ENCODE data around the gene RIN1. TPM values are rescaled to one million over a fixed set of nuclear protein-coding genes. Genes with fewer than 3 reads are reported as not detected.

Gene RIN1
- polyA plus RNA-seq, 4 donors: 5.8 to 9.6 (median 7.2) TPM

- Histone ChIP-seq H3K27me3 (ENCODE audit: control insufficient read depth in 3 of 3, insufficient read depth in 3 of 3, low read length in 3 of 3) (no peaks in the 10 kb centered on the region), H3K9me3 (ENCODE audit: control insufficient read depth in 2 of 2, insufficient read depth in 1 of 2, low read depth in 1 of 2, low read length in 1 of 2) (no peaks in the 10 kb centered on the region), H3K36me3 (ENCODE audit: control insufficient read depth in 3 of 3, insufficient read depth in 2 of 3, low read depth in 1 of 3, low read length in 3 of 3) (peaks cover 0 to 41% (median 0%) of the 10 kb centered on the region in 3 donors), H3K27ac (ENCODE audit: low read depth in 1 of 3, low read length in 2 of 3) (no peak overlapping the region), H3K4me3 (ENCODE audit: low read depth in 1 of 3, low read length in 3 of 3) (no peak overlapping the region), H3K4me1 (ENCODE audit: control insufficient read depth in 3 of 3, insufficient read depth in 2 of 3, low read depth in 1 of 3, low read length in 2 of 3) (peaks cover 0 to 22% (median 0%) of the 10 kb centered on the region in 3 donors)
- WGBS, 3 donors: 79 to 87% (median 86%) methylated on average over 17 to 18 of the region's 18 CpGs
- DNase-seq (no peak), FAIRE-seq (no peak)
These were observed 3.6 kb downstream of the RIN1 start for GRCh38 chr11:66332371-66333219.

GRCh38 chr11:66331542-66332370 is 4.5 kb downstream of the RIN1 start:
- no peaks in the 10 kb centered on the region for H3K9me3 ChIP-seq (ENCODE audit: control insufficient read depth in 2 of 2, insufficient read depth in 1 of 2, low read depth in 1 of 2, low read length in 1 of 2)
- no peak for DNase-seq
- no peak overlapping the region for H3K27ac ChIP-seq (ENCODE audit: low read depth in 1 of 3, low read length in 2 of 3)
- 91 to 92% (median 92%) methylated on average over 12 of the region's 12 CpGs for WGBS, 3 donors
- FAIRE-seq: no peak
- H3K27me3 ChIP-seq (ENCODE audit: control insufficient read depth in 3 of 3, insufficient read depth in 3 of 3, low read length in 3 of 3): no peaks in the 10 kb centered on the region
- peaks cover 0 to 33% (median 0%) of the 10 kb centered on the region in 3 donors for H3K36me3 ChIP-seq (ENCODE audit: control insufficient read depth in 3 of 3, insufficient read depth in 2 of 3, low read depth in 1 of 3, low read length in 3 of 3)
- peaks cover 0 to 26% (median 0%) of the 10 kb centered on the region in 3 donors for H3K4me1 ChIP-seq (ENCODE audit: control insufficient read depth in 3 of 3, insufficient read depth in 2 of 3, low read depth in 1 of 3, low read length in 2 of 3)
- no peak overlapping the region for H3K4me3 ChIP-seq (ENCODE audit: low read depth in 1 of 3, low read length in 3 of 3)

- H3K27ac ChIP-seq (ENCODE audit: low read depth in 1 of 3, low read length in 2 of 3): no peak overlapping the region
- peaks cover 0 to 32% (median 0%) of the 10 kb centered on the region in 3 donors for H3K36me3 ChIP-seq (ENCODE audit: control insufficient read depth in 3 of 3, insufficient read depth in 2 of 3, low read depth in 1 of 3, low read length in 3 of 3)
- no peaks in the 10 kb centered on the region for H3K9me3 ChIP-seq (ENCODE audit: control insufficient read depth in 2 of 2, insufficient read depth in 1 of 2, low read depth in 1 of 2, low read length in 1 of 2)
- FAIRE-seq (no peak), DNase-seq (no peak)
- no peaks in the 10 kb centered on the region for H3K27me3 ChIP-seq (ENCODE audit: control insufficient read depth in 3 of 3, insufficient read depth in 3 of 3, low read length in 3 of 3)
- no peak overlapping the region for H3K4me3 ChIP-seq (ENCODE audit: low read depth in 1 of 3, low read length in 3 of 3)
- H3K4me1 ChIP-seq (ENCODE audit: control insufficient read depth in 3 of 3, insufficient read depth in 2 of 3, low read depth in 1 of 3, low read length in 2 of 3): peaks cover 0 to 22% (median 0%) of the 10 kb centered on the region in 3 donors
- 66 to 77% (median 74%) methylated on average over 10 of the region's 10 CpGs for WGBS, 3 donors
These were observed 5.3 kb downstream of the RIN1 start for GRCh38 chr11:66330931-66331330.

GRCh38 chr11:66329165-66329673 is 7.0 kb downstream of the RIN1 start:
- no peak for FAIRE-seq
- WGBS, 3 donors: 75 to 85% (median 85%) methylated on average over 3 of the region's 3 CpGs
- no peak overlapping the region for H3K27ac ChIP-seq (ENCODE audit: low read depth in 1 of 3, low read length in 2 of 3)

GRCh38 chr11:66328302-66329144 is 7.7 kb downstream of the RIN1 start:
- H3K27ac ChIP-seq (ENCODE audit: low read depth in 1 of 3, low read length in 2 of 3): peak overlapping the region in 1 of 3 donors; percentile 18
- 10 to 14% (median 12%) methylated on average over 18 to 19 of the region's 19 CpGs for WGBS, 3 donors

More at GRCh38 chr11:66329165-66329673, 7.0 kb downstream of the RIN1 start:
- H3K27me3 ChIP-seq (ENCODE audit: control insufficient read depth in 3 of 3, insufficient read depth in 3 of 3, low read length in 3 of 3): no peaks in the 10 kb centered on the region
- H3K9me3 ChIP-seq (ENCODE audit: control insufficient read depth in 2 of 2, insufficient read depth in 1 of 2, low read depth in 1 of 2, low read length in 1 of 2): no peaks in the 10 kb centered on the region
- DNase-seq: no peak
- peaks cover 0 to 15% (median 0%) of the 10 kb centered on the region in 3 donors for H3K4me1 ChIP-seq (ENCODE audit: control insufficient read depth in 3 of 3, insufficient read depth in 2 of 3, low read depth in 1 of 3, low read length in 2 of 3)
- no peak overlapping the region for H3K4me3 ChIP-seq (ENCODE audit: low read depth in 1 of 3, low read length in 3 of 3)
- peaks cover 0 to 27% (median 0%) of the 10 kb centered on the region in 3 donors for H3K36me3 ChIP-seq (ENCODE audit: control insufficient read depth in 3 of 3, insufficient read depth in 2 of 3, low read depth in 1 of 3, low read length in 3 of 3)

GRCh38 chr11:66328031-66328301 is 8.3 kb downstream of the RIN1 start:
- FAIRE-seq (no peak), DNase-seq (no peak)
- H3K9me3 ChIP-seq (ENCODE audit: control insufficient read depth in 2 of 2, insufficient read depth in 1 of 2, low read depth in 1 of 2, low read length in 1 of 2): no peaks in the 10 kb centered on the region
- H3K4me1 ChIP-seq (ENCODE audit: control insufficient read depth in 3 of 3, insufficient read depth in 2 of 3, low read depth in 1 of 3, low read length in 2 of 3): peaks cover 0 to 15% (median 0%) of the 10 kb centered on the region in 3 donors
- no peaks in the 10 kb centered on the region for H3K27me3 ChIP-seq (ENCODE audit: control insufficient read depth in 3 of 3, insufficient read depth in 3 of 3, low read length in 3 of 3)
- no peak overlapping the region for H3K4me3 ChIP-seq (ENCODE audit: low read depth in 1 of 3, low read length in 3 of 3)
- WGBS, 3 donors: 42 to 57% (median 51%) methylated on average over 3 of the region's 3 CpGs
- peak overlapping the region in 1 of 3 donors; percentile 9 for H3K27ac ChIP-seq (ENCODE audit: low read depth in 1 of 3, low read length in 2 of 3)
- H3K36me3 ChIP-seq (ENCODE audit: control insufficient read depth in 3 of 3, insufficient read depth in 2 of 3, low read depth in 1 of 3, low read length in 3 of 3): peaks cover 0 to 18% (median 0%) of the 10 kb centered on the region in 3 donors

More at GRCh38 chr11:66328302-66329144, 7.7 kb downstream of the RIN1 start:
- Histone ChIP-seq H3K4me3 (ENCODE audit: low read depth in 1 of 3, low read length in 3 of 3) (no peak overlapping the region), H3K36me3 (ENCODE audit: control insufficient read depth in 3 of 3, insufficient read depth in 2 of 3, low read depth in 1 of 3, low read length in 3 of 3) (peaks cover 0 to 24% (median 0%) of the 10 kb centered on the region in 3 donors), H3K4me1 (ENCODE audit: control insufficient read depth in 3 of 3, insufficient read depth in 2 of 3, low read depth in 1 of 3, low read length in 2 of 3) (peaks cover 0 to 15% (median 0%) of the 10 kb centered on the region in 3 donors), H3K9me3 (ENCODE audit: control insufficient read depth in 2 of 2, insufficient read depth in 1 of 2, low read depth in 1 of 2, low read length in 1 of 2) (no peaks in the 10 kb centered on the region), H3K27me3 (ENCODE audit: control insufficient read depth in 3 of 3, insufficient read depth in 3 of 3, low read length in 3 of 3) (no peaks in the 10 kb centered on the region)
- DNase-seq (peak; percentile 73 to 90), FAIRE-seq (no peak)

GRCh38 chr11:66327171-66328030 is 8.8 kb downstream of the RIN1 start:
- Histone ChIP-seq H3K27me3 (ENCODE audit: control insufficient read depth in 3 of 3, insufficient read depth in 3 of 3, low read length in 3 of 3) (no peaks in the 10 kb centered on the region), H3K4me1 (ENCODE audit: control insufficient read depth in 3 of 3, insufficient read depth in 2 of 3, low read depth in 1 of 3, low read length in 2 of 3) (peaks cover 0 to 15% (median 0%) of the 10 kb centered on the region in 3 donors), H3K4me3 (ENCODE audit: low read depth in 1 of 3, low read length in 3 of 3) (no peak overlapping the region), H3K36me3 (ENCODE audit: control insufficient read depth in 3 of 3, insufficient read depth in 2 of 3, low read depth in 1 of 3, low read length in 3 of 3) (peaks cover 0 to 12% (median 0%) of the 10 kb centered on the region in 3 donors), H3K9me3 (ENCODE audit: control insufficient read depth in 2 of 2, insufficient read depth in 1 of 2, low read depth in 1 of 2, low read length in 1 of 2) (no peaks in the 10 kb centered on the region), H3K27ac (ENCODE audit: low read depth in 1 of 3, low read length in 2 of 3) (peak overlapping the region in 2 of 3 donors; percentile 9 to 38)
- 79 to 86% (median 83%) methylated on average over 10 of the region's 10 CpGs for WGBS, 3 donors
- no peak for DNase-seq
- no peak for FAIRE-seq

Measured in small intestine (tissue), 7 donors.